Heart left ventricle (tissue), 16 donors: Measurements from ENCODE around the gene LONP2. TPM values are rescaled to one million over a fixed set of nuclear protein-coding genes. Genes with fewer than 3 reads are reported as not detected.

Experiments
- ATAC-seq, 4 donors: fragments of 200-7000 bp; cut with Tn5 transposase; one replicate each; pipeline ENCODE4 v1.9.1; 2020 to 2022; ENCODE audit warnings: moderate library complexity in 4 of 4, mild to moderate bottlenecking in 3 of 4, moderate number of reproducible peaks in 1 of 4
- DNase-seq, 5 donors: peaks; one replicate each; pipeline ENCODE4 v3.0.0-alpha.2; 2020
- H3K27ac ChIP-seq, 12 donors: fragments of 200-600 bp; sonication (generic) in 4 of 12; one replicate each; pipeline versions ENCODE4 v1.5.0 to v1.8.0; 2016 to 2022; ENCODE audit warnings: mild to moderate bottlenecking in 2 of 12
- H3K27me3 ChIP-seq, 9 donors: fragments of 200-600 bp; sonication (generic) in 2 of 9; one replicate each; pipeline versions ENCODE4 v1.5.1 to v1.8.0; 2016 to 2022; ENCODE audit warnings: mild to moderate bottlenecking in 3 of 9
- H3K36me3 ChIP-seq, 9 donors: fragments of 200-600 bp; sonication (generic) in 2 of 9; one replicate each; pipeline versions ENCODE4 v1.5.0 to v1.8.0; 2018 to 2022; ENCODE audit warnings: mild to moderate bottlenecking in 2 of 9
- H3K4me1 ChIP-seq, 12 donors: fragments of 200-600 bp; sonication (generic) in 4 of 12; one replicate each; pipeline versions ENCODE4 v1.5.0 to v1.8.0; 2016 to 2022; ENCODE audit warnings: mild to moderate bottlenecking in 3 of 12
- H3K4me3 ChIP-seq, 12 donors: fragments of 200-600 bp; sonication (generic) in 4 of 12; one replicate each; pipeline versions ENCODE4 v1.5.0 to v1.8.0; 2017 to 2022; ENCODE audit warnings: mild to moderate bottlenecking in 9 of 12, moderate library complexity in 4 of 12
- H3K9me3 ChIP-seq, 12 donors: fragments of 200-600 bp; sonication (generic) in 4 of 12; one replicate each; pipeline versions ENCODE4 v1.5.0 to v1.8.0; 2016 to 2022; ENCODE audit warnings: mild to moderate bottlenecking in 1 of 12
- POLR2A ChIP-seq, 2 donors: fragments of 450-650 bp; IDR thresholded peaks; one replicate each; pipeline ENCODE4 v1.6.1; 2017; ENCODE audit warnings: antibody characterized with exemption in 2 of 2, mild to moderate bottlenecking in 2 of 2, moderate library complexity in 2 of 2
- WGBS, 4 donors: extraction: QIAGEN DNeasy Blood & Tissue Kit in 2 of 4; methylation state at CpG; one replicate each; pipeline versions ENCODE4 v1.1.5 to v1.1.7; 2013 to 2018; 5-methylcytosine and 5-hydroxymethylcytosine counted together
- intact Hi-C, 10 donors: fragments of 100-400 bp; cut with DNase I; formaldehyde crosslinking; loops; one replicate each; pipeline versions ENCODE4 v1.11.1 to v1.14.2; 2022
- polyA plus RNA-seq, 2 donors: library from polyadenylated mRNA; stranded (reverse); fragments of 200-250 nt; gene quantifications; one replicate each; pipeline ENCODE4 v1.2.3, GENCODE V29; 2013
- total RNA-seq, 9 donors: library from RNA; depleted of rRNA in 2 of 9; stranded (reverse); fragments of >200 nt in 2 of 9; fragmentation: NEBNext Ultra II Directional in 3 of 9; extraction: Animal tissue kit (Norgen Biotek cat#: 25700) in 3 of 9; gene quantifications; one replicate each; pipeline versions ENCODE4 v1.1.0 to v1.2.4, GENCODE V29; 2016 to 2023
- TF ChIP-seq, protein P1 (sequence below), 12 donors: fragments of 200-600 bp; sonication (generic) in 4 of 12; IDR thresholded peaks; one replicate each; pipeline versions ENCODE4 v1.5.0 to v1.8.0; 2018 to 2022; ENCODE audit warnings: antibody characterized with exemption in 12 of 12, mild to moderate bottlenecking in 5 of 12
- donor health status: ischemic (EF 13 %, LVEDD 7.1; RV severe dilation, severe dysfunction).
- donor health status: healthy with polysubstance abuse.
- donor health status: DM: no; HTN: yes; CAD: no.
- donor health status: DM: no; HTN: no; CAD: no.
- donor health status: ischemic (EF 25% LVEDD 6.9; RV normal size, moderate dysfunction).
- donor health status: ischemic (EF 25% LVEDD 5.7; RV mildly dilated, moderate dysfunction).
- donor health status: healthy.
- donor health status: DM: yes; HTN: yes; CAD: no.
- donor health status: ischemic (EF 35%, LVEDD 5.7; RV mildly dilated, moderate dysfunction).
- donor health status: nonischemic (EF 11% LVEDD 7.7; RV severe dilation, severe dysfunction).
- donor health status: DM: yes; HTN: yes; CAD: no.
- donor health status: PGD.
- donor health status: ischemic (EF 29% LVEDD 5.4; RV normal size, mild dysfunction).
- donor health status: nonischemic (EF 23%, LVEDD 6.1; RV moderate dilation, normal function).

Gene LONP2
- total and polyA plus RNA-seq, 11 donors: 24.8 to 87.4 (median 69.2) TPM

DNA sequence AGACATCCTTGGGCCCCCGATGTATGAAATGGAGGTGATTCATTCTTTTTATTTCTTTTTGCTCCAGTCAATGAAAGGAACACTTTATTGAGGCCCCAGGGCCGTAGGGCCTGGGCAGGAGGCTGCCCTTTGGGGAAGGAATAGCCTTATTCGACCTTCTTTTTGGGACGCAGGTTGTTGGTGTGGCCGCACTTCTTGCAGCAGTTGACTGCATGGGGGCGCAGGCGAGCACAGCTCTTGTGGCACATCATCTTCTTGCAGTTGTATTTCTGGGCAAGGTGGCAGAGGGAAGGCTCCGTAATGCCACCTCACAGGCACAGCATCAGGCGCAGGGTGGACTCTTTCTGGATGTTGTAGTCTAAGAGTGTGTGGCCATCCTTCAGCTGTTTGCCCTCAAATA, 90.2 kb downstream of the LONP2 start:
- Histone ChIP-seq H3K36me3 (peaks cover 0 to 55% (median 46%) of the 10 kb centered on the region in 9 donors), H3K9me3 (no peaks in the 10 kb centered on the region)

DNA sequence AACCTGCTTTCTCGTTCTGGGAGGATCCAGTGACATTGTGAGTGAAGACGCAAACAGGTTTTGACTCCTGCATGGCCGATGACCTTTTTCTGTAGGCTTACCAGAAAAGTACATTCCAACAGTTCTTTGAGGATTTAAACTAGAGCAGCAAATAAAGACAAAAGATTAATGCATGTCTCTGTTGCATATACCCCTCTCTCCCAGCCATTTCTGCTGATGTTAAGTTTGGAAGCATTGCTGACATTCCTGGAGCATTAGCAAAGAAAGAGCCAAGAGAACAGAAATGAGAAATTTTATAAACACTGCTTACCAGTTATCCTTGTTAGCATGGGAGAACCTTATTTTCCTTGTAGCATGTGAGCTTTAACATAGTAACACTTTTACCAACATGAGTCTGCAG, 91.9 kb downstream of the LONP2 start:
- ATAC-seq (no peak), DNase-seq (no peak)
- H3K27ac ChIP-seq: no peak overlapping the region
- no peaks in the 10 kb centered on the region for H3K27me3 ChIP-seq
- H3K36me3 ChIP-seq: peaks cover 0 to 69% (median 60%) of the 10 kb centered on the region in 9 donors
- TF ChIP-seq, protein P1, sequence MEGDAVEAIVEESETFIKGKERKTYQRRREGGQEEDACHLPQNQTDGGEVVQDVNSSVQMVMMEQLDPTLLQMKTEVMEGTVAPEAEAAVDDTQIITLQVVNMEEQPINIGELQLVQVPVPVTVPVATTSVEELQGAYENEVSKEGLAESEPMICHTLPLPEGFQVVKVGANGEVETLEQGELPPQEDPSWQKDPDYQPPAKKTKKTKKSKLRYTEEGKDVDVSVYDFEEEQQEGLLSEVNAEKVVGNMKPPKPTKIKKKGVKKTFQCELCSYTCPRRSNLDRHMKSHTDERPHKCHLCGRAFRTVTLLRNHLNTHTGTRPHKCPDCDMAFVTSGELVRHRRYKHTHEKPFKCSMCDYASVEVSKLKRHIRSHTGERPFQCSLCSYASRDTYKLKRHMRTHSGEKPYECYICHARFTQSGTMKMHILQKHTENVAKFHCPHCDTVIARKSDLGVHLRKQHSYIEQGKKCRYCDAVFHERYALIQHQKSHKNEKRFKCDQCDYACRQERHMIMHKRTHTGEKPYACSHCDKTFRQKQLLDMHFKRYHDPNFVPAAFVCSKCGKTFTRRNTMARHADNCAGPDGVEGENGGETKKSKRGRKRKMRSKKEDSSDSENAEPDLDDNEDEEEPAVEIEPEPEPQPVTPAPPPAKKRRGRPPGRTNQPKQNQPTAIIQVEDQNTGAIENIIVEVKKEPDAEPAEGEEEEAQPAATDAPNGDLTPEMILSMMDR (IDR thresholded peaks at IDR 0.05): no peak
- TF ChIP-seq POLR2A (IDR thresholded peaks at IDR 0.05): no peak
- intact Hi-C loops: no loop called here
- H3K4me1 ChIP-seq: peaks cover 0 to 11% (median 2%) of the 10 kb centered on the region in 12 donors
- H3K9me3 ChIP-seq: no peaks in the 10 kb centered on the region
- no peak overlapping the region for H3K4me3 ChIP-seq
- WGBS, 4 donors: 84 to 95% (median 91%) methylated on average over 3 of the region's 3 CpGs

More for the DNA sequence above, 90.2 kb downstream of the LONP2 start:
- intact Hi-C loops: no loop called here
- 90 to 94% (median 92%) methylated on average over 9 of the region's 9 CpGs for WGBS, 4 donors
- Histone ChIP-seq H3K4me3 (no peak overlapping the region), H3K4me1 (peaks cover 0 to 18% (median 8%) of the 10 kb centered on the region in 12 donors), H3K27me3 (no peaks in the 10 kb centered on the region), H3K27ac (no peak overlapping the region)
- TF ChIP-seq, protein P1 (IDR thresholded peaks at IDR 0.05): no peak
- no peak for TF ChIP-seq POLR2A (IDR thresholded peaks at IDR 0.05)
- ATAC-seq: no peak
- no peak for DNase-seq

DNA sequence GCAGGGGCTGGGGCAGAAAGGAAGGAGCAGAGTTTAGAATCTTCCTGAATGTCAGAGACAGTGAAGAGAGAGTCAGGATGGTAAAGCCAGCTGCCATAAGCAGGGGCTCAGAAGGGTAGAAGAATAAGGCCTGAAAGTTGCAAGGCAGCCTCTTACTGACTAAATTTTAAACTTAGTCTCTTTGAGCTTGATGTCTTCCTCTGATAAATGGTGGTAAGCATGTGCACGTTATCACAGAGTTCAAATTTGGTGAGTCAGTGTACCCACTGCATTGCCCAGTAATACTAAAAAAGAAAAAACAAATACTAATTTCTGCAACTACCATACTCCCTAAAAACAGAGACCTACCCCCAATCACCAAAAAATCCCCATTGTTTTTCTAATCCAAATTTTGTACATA, 96.0 kb downstream of the LONP2 start:
- no peaks in the 10 kb centered on the region for H3K9me3 ChIP-seq
- peaks cover 0 to 87% (median 78%) of the 10 kb centered on the region in 9 donors for H3K36me3 ChIP-seq
- H3K4me1 ChIP-seq: peaks cover 0 to 7% (median 0%) of the 10 kb centered on the region in 12 donors
- DNase-seq (no peak), ATAC-seq (no peak)
- intact Hi-C loops: no loop called here
- H3K27ac ChIP-seq: no peak overlapping the region
- TF ChIP-seq, protein P1 (IDR thresholded peaks at IDR 0.05): no peak
- no peak for TF ChIP-seq POLR2A (IDR thresholded peaks at IDR 0.05)
- H3K4me3 ChIP-seq: no peak overlapping the region
- H3K27me3 ChIP-seq: no peaks in the 10 kb centered on the region
- WGBS, 4 donors: 94 to 98% (median 94%) methylated on average over 1 of the region's 1 CpG

DNA sequence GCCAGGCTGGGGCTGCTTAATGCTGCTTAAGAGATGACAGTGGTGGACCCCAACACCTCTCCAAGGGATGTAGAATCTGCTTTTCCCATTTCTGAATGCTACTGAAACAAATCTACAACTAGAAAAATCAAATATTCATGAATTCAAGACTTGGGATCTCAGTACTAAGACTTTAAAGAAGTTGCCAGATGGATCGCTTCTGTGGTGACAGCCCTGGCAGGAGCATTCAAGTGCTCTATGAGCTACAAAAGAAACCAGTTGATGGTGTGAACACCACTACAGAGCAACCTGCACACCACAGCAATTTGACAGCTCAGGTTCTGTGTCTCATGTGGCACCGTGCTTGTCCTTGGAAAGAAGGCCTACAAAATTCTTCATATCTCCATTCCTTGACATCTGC, 98.5 kb downstream of the LONP2 start:
- ATAC-seq (no peak), DNase-seq (no peak)
- TF ChIP-seq, protein P1 (IDR thresholded peaks at IDR 0.05): no peak
- no peak for TF ChIP-seq POLR2A (IDR thresholded peaks at IDR 0.05)
- intact Hi-C loops: no loop called here
- peaks cover 0 to 72% (median 66%) of the 10 kb centered on the region in 9 donors for H3K36me3 ChIP-seq
- H3K27ac ChIP-seq: no peak overlapping the region
- peaks cover 0 to 7% (median 0%) of the 10 kb centered on the region in 12 donors for H3K4me1 ChIP-seq
- no peaks in the 10 kb centered on the region for H3K9me3 ChIP-seq
- no peaks in the 10 kb centered on the region for H3K27me3 ChIP-seq
- H3K4me3 ChIP-seq: no peak overlapping the region
- 88 to 93% (median 90%) methylated on average over 2 of the region's 2 CpGs for WGBS, 4 donors
